OCI-LY3 (cell line): ENCODE measurements around the gene TFF3.

Experiments used
- H2AFZ ChIP-seq: fragments of 200-600, 300-600 bp; shearing (Covaris generic); 2 replicates; pipeline ENCODE4 v1.6.0; 2014; ENCODE audit warnings: antibody characterized with exemption, low read depth, low read length
- H3K27ac ChIP-seq: fragments of 200-600, 300-600 bp; sonication (generic); 2 replicates; pipeline ENCODE4 v1.5.1; 2014; ENCODE audit warnings: mild to moderate bottlenecking, low read length, moderate library complexity, mixed read lengths
- H3K27me3 ChIP-seq: fragments of 200-600, 300-600 bp; sonication (generic); 2 replicates; pipeline ENCODE4 v1.6.1; 2014; ENCODE audit warnings: low read depth, low read length, mixed read lengths
- H3K36me3 ChIP-seq: fragments of 200-600, 300-600 bp; sonication (generic); replicated peaks from 2 replicates; pipeline ENCODE3; 2014; ENCODE audit warnings: low read depth, low read length, mixed read lengths
- H3K4me1 ChIP-seq: fragments of 300-600, 200-600 bp; sonication (generic); 2 replicates; pipeline ENCODE4 v1.6.1; 2014; ENCODE audit warnings: low read length, mixed read lengths
- H3K4me2 ChIP-seq: fragments of 200-600, 300-600 bp; sonication (generic); 2 replicates; pipeline ENCODE4 v1.6.1; 2014; ENCODE audit warnings: low read length, mixed read lengths
- H3K4me3 ChIP-seq: fragments of 300-600, 200-600 bp; sonication (generic); 2 replicates; pipeline ENCODE4 v1.5.1; 2014; ENCODE audit warnings: antibody characterized with exemption, mild to moderate bottlenecking, low read length, moderate library complexity
- H3K79me2 ChIP-seq: fragments of 300-600, 200-600 bp; shearing (Covaris generic); 2 replicates; pipeline ENCODE4 v1.6.1; 2014; ENCODE audit warnings: mild to moderate bottlenecking, low read length, mixed read lengths
- H3K9ac ChIP-seq: fragments of 300-600, 200-600 bp; shearing (Covaris generic); 2 replicates; pipeline ENCODE4 v1.6.0; 2014; ENCODE audit warnings: mild to moderate bottlenecking, low read length, moderate library complexity
- H3K9me3 ChIP-seq: fragments of 200-600, 300-600 bp; shearing (Covaris generic); 2 replicates; pipeline ENCODE4 v1.6.1; 2014; ENCODE audit warnings: low read length, mixed read lengths; ENCODE audit not compliant: insufficient read depth
- H4K20me1 ChIP-seq: fragments of 200-600, 300-600 bp; sonication (generic); 2 replicates; pipeline ENCODE4 v1.6.1; 2016; ENCODE audit warnings: low read length, mixed read lengths; ENCODE audit not compliant: insufficient read depth
- CTCF ChIP-seq: fragments of 200-600, 300-600 bp; sonication (generic); IDR thresholded peaks from 2 replicates; pipeline ENCODE4 v1.5.1; 2014; ENCODE audit warnings: antibody characterized with exemption, low read length, low read depth
- EZH2phosphoT487 ChIP-seq: fragments of 200-600 bp; shearing (Covaris generic); IDR thresholded peaks from 2 replicates; pipeline ENCODE4 v1.6.1; 2018; ENCODE audit warnings: antibody characterized with exemption, mixed run types, low read depth

The TFF3 gene

GRCh38 chr21:42288962-42289361, 26.2 kb downstream of the TFF3 start:
- H3K9me3 ChIP-seq, result no peaks in the 10 kb centered on the region
- H3K4me2 ChIP-seq, result no peak overlapping the region
- no peaks in the 10 kb centered on the region for H4K20me1 ChIP-seq
- H3K36me3 ChIP-seq, result no peaks in the 10 kb centered on the region
- H3K4me3 ChIP-seq, result no peak overlapping the region
- H3K9ac ChIP-seq, result no peak overlapping the region
- H3K27me3 ChIP-seq, result peaks cover 19% of the 10 kb centered on the region; the same call in 1 of the 2 replicates
- H3K4me1 ChIP-seq, result peaks cover 49% of the 10 kb centered on the region
- H3K27ac ChIP-seq, result no peak overlapping the region
- TF ChIP-seq CTCF (no peak), EZH2phosphoT487 (no peak)
- H3K79me2 ChIP-seq, result no peaks in the 10 kb centered on the region
- no peak overlapping the region for H2AFZ ChIP-seq

GRCh38 chr21:42287193-42288083, 27.8 kb downstream of the TFF3 start:
- Histone ChIP-seq H3K79me2 (no peaks in the 10 kb centered on the region), H3K4me3 (peak overlapping the region; percentile 58; the same call in 1 of the 2 replicates), H2AFZ (no peak overlapping the region), H3K9ac (no peak overlapping the region; the same call in 1 of the 2 replicates), H3K4me2 (peak overlapping the region; percentile 70), H3K27me3 (peaks cover 19% of the 10 kb centered on the region; the same call in 1 of the 2 replicates), H3K9me3 (no peaks in the 10 kb centered on the region), H3K36me3 (no peaks in the 10 kb centered on the region), H3K4me1 (peaks cover 49% of the 10 kb centered on the region), H3K27ac (no peak overlapping the region), H4K20me1 (no peaks in the 10 kb centered on the region)
- no peak for TF ChIP-seq CTCF
- no peak for TF ChIP-seq EZH2phosphoT487

- peaks cover 19% of the 10 kb centered on the region; the same call in 1 of the 2 replicates for H3K27me3 ChIP-seq
- H3K36me3 ChIP-seq, result no peaks in the 10 kb centered on the region
- H3K4me3 ChIP-seq, result peak overlapping the region; percentile 58
- no peaks in the 10 kb centered on the region for H3K79me2 ChIP-seq
- TF ChIP-seq CTCF, result no peak
- no peak for TF ChIP-seq EZH2phosphoT487
- no peak overlapping the region for H2AFZ ChIP-seq
- H3K9me3 ChIP-seq, result no peaks in the 10 kb centered on the region
- peak overlapping the region; percentile 3; the same call in 1 of the 2 replicates for H3K9ac ChIP-seq
- H3K4me1 ChIP-seq, result peaks cover 49% of the 10 kb centered on the region
- H4K20me1 ChIP-seq, result no peaks in the 10 kb centered on the region
- peak overlapping the region; percentile 70 for H3K4me2 ChIP-seq
- peak overlapping the region; percentile 64; the same call in 1 of the 2 replicates for H3K27ac ChIP-seq
Measured at GRCh38 chr21:42286416-42286815, 28.8 kb downstream of the TFF3 start.

- Histone ChIP-seq H3K4me3 (peak overlapping the region; percentile 58), H3K27ac (peak overlapping the region; percentile 64; the same call in 1 of the 2 replicates), H3K4me1 (peaks cover 49% of the 10 kb centered on the region), H3K79me2 (no peaks in the 10 kb centered on the region), H3K9ac (peak overlapping the region; percentile 36; the same call in 1 of the 2 replicates), H3K36me3 (no peaks in the 10 kb centered on the region), H3K27me3 (peaks cover 19% of the 10 kb centered on the region; the same call in 1 of the 2 replicates), H3K4me2 (peak overlapping the region; percentile 70), H3K9me3 (no peaks in the 10 kb centered on the region), H2AFZ (no peak overlapping the region), H4K20me1 (no peaks in the 10 kb centered on the region)
- TF ChIP-seq EZH2phosphoT487 (no peak), CTCF (no peak)
Measured at GRCh38 chr21:42285569-42286245, 29.5 kb downstream of the TFF3 start.
